Mesendoderm (in vitro differentiated cells): ENCODE data around the gene CHID1.

Experiments
- DNase-seq: peaks from one replicate; pipeline ENCODE4 v3.0.0; 2013
- H2AK5ac ChIP-seq: 2 replicates; pipeline ENCODE4 v1.6.1; 2013; ENCODE audit warnings: low read length, inconsistent platforms
- H2BK120ac ChIP-seq: 2 replicates; pipeline ENCODE4 v1.6.1; 2013; ENCODE audit warnings: low read depth, mild to moderate bottlenecking, low read length, moderate library complexity, mixed read lengths
- H2BK15ac ChIP-seq: replicated peaks from 2 replicates; pipeline ENCODE4 v1.6.1; 2013; ENCODE audit warnings: low read depth, mild to moderate bottlenecking, moderate library complexity
- H2BK5ac ChIP-seq: 2 replicates; pipeline ENCODE4 v1.6.1; 2013; ENCODE audit warnings: low read length, inconsistent platforms
- H3K18ac ChIP-seq: 2 replicates; pipeline ENCODE4 v1.6.1; 2013; ENCODE audit warnings: mild to moderate bottlenecking, low read length, mixed read lengths
- H3K23ac ChIP-seq: one replicate; pipeline ENCODE4 v1.6.1; 2013; ENCODE audit warnings: low read length
- H3K27ac ChIP-seq: 2 replicates; pipeline ENCODE4 v1.5.1; 2013; ENCODE audit warnings: low read depth, mild to moderate bottlenecking, inconsistent platforms, low read length, moderate library complexity
- H3K27me3 ChIP-seq: 2 replicates; pipeline ENCODE4 v1.6.1; 2013; ENCODE audit warnings: low read length, control low read depth, mild to moderate bottlenecking, inconsistent platforms; ENCODE audit not compliant: insufficient read depth, poor library complexity
- H3K36me3 ChIP-seq: 2 replicates; pipeline ENCODE4 v1.6.1; 2013; ENCODE audit warnings: low read length, inconsistent platforms; ENCODE audit not compliant: control insufficient read depth, insufficient read depth
- H3K4ac ChIP-seq: one replicate; pipeline ENCODE4 v1.6.1; 2013; ENCODE audit warnings: low read depth, mild to moderate bottlenecking, low read length, moderate library complexity
- H3K4me1 ChIP-seq: 2 replicates; pipeline ENCODE4 v1.6.1; 2013; ENCODE audit warnings: low read depth, low read length, inconsistent platforms; ENCODE audit not compliant: control insufficient read depth
- H3K4me2 ChIP-seq: 2 replicates; pipeline ENCODE4 v1.6.1; 2013; ENCODE audit warnings: low read length
- H3K4me3 ChIP-seq: 2 replicates; pipeline ENCODE4 v1.5.1; 2013; ENCODE audit warnings: mild to moderate bottlenecking, low read length
- H3K56ac ChIP-seq: one replicate; pipeline ENCODE4 v1.6.1; 2013; ENCODE audit warnings: low read length
- H3K79me1 ChIP-seq: 2 replicates; pipeline ENCODE4 v1.6.1; 2013; ENCODE audit warnings: low read length, inconsistent platforms
- H3K79me2 ChIP-seq: 2 replicates; pipeline ENCODE4 v1.6.1; 2013; ENCODE audit warnings: mild to moderate bottlenecking, low read length; ENCODE audit not compliant: control insufficient read depth, insufficient read depth
- H3K9ac ChIP-seq: 2 replicates; pipeline ENCODE4 v1.6.1; 2013; ENCODE audit warnings: low read length, inconsistent platforms
- H4K5ac ChIP-seq: one replicate; pipeline ENCODE4 v1.6.1; 2013; ENCODE audit warnings: low read length
- H4K8ac ChIP-seq: one replicate; pipeline ENCODE4 v1.6.1; 2013; ENCODE audit warnings: low read depth, mild to moderate bottlenecking, control low read depth, low read length, moderate library complexity
- WGBS: extraction: QIAGEN DNeasy Blood & Tissue Kit; methylation state at CpG from one replicate; pipeline ENCODE4 v1.1.7; 2013; ENCODE audit warnings: low lambda C conversion rate, missing lambda C conversion rate; ENCODE audit not compliant: insufficient coverage; ENCODE audit errors: extremely low coverage; 5-methylcytosine and 5-hydroxymethylcytosine counted together

The CHID1 gene

DNA sequence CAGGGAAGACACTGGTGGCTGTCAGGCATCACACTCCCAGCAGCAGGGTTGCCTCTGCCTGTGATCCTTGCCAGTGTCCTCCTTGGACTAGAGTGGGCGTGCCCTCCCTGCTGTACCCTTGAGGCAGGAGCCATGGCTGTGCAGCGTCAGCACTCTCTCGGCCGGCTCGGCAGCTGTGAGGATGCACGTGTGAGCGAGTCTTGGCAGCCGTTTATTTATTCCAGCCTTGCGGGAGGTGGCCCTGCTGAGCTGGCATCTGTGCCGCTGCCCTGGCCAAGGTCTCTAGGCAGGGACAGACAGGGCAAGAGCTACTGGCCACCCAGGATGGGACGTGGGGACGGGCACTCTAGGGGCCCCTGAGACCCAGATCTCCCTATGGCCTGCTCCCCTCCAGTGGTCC, 34.1 kb downstream of the CHID1 start:
- Histone ChIP-seq H3K36me3 (peaks cover 6% of the 10 kb centered on the region), H2BK15ac (no peak overlapping the region), H2BK120ac (no peak overlapping the region), H3K18ac (no peak overlapping the region), H2BK5ac (no peak overlapping the region), H2AK5ac (no peak overlapping the region), H3K56ac (no peak overlapping the region), H3K27ac (no peak overlapping the region), H3K79me1 (no peaks in the 10 kb centered on the region), H3K27me3 (no peaks in the 10 kb centered on the region), H3K9ac (no peak overlapping the region), H3K23ac (no peak overlapping the region), H3K4ac (no peak overlapping the region), H3K79me2 (no peaks in the 10 kb centered on the region), H4K8ac (no peak overlapping the region), H3K4me3 (no peak overlapping the region), H3K4me1 (no peaks in the 10 kb centered on the region), H4K5ac (no peak overlapping the region), H3K4me2 (no peak overlapping the region)
- no peak for DNase-seq
- no CpG with 5 or more reads among the region's 12 CpGs for WGBS

GRCh38 chr11:875769-876301, 34.8 kb downstream of the CHID1 start:
- Histone ChIP-seq H4K5ac (no peak overlapping the region), H3K18ac (no peak overlapping the region), H3K4me2 (no peak overlapping the region), H2AK5ac (no peak overlapping the region), H3K36me3 (peaks cover 6% of the 10 kb centered on the region), H3K4me1 (no peaks in the 10 kb centered on the region), H2BK120ac (no peak overlapping the region), H3K4me3 (no peak overlapping the region), H3K79me2 (no peaks in the 10 kb centered on the region), H3K4ac (no peak overlapping the region), H2BK5ac (no peak overlapping the region), H2BK15ac (no peak overlapping the region), H3K27ac (no peak overlapping the region), H3K23ac (no peak overlapping the region), H3K9ac (no peak overlapping the region), H3K27me3 (no peaks in the 10 kb centered on the region), H3K56ac (no peak overlapping the region), H3K79me1 (no peaks in the 10 kb centered on the region), H4K8ac (no peak overlapping the region)
- WGBS: no CpG with 5 or more reads among the region's 21 CpGs
- DNase-seq: no peak

- WGBS: no CpG with 5 or more reads among the region's 16 CpGs
- Histone ChIP-seq H3K79me1 (no peaks in the 10 kb centered on the region), H3K4ac (no peak overlapping the region)
Measured at GRCh38 chr11:875203-875602, 35.4 kb downstream of the CHID1 start.

DNA sequence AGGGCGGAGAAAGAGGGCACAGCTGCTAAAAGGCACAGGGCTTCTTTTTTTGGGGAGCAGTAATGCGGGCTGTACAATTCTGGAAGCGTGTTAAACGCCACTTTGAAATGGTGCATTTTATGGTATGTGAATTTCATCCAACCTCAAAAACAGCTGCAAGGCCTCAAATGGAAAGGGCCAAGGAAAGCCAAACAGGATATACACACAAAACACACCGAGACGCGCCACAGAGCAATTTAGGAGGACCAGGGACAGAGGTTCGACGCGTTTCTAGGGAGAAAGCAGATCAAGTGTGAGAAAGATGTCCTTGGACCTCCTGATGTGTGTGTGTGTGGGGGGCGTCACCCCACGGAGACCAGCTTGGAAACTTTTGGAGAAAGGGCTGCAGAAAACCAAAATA, 36.9 kb downstream of the CHID1 start:
- H2BK120ac ChIP-seq: no peak overlapping the region
- no peak overlapping the region for H2BK5ac ChIP-seq
- no peaks in the 10 kb centered on the region for H3K79me2 ChIP-seq
- no peak overlapping the region for H3K27ac ChIP-seq
- H3K36me3 ChIP-seq: no peaks in the 10 kb centered on the region
- H2AK5ac ChIP-seq: no peak overlapping the region
- H3K4me3 ChIP-seq: no peak overlapping the region
- no peak overlapping the region for H3K4ac ChIP-seq
- H3K18ac ChIP-seq: no peak overlapping the region
- no peak overlapping the region for H3K56ac ChIP-seq
- H3K79me1 ChIP-seq: no peaks in the 10 kb centered on the region
- no peak for DNase-seq
- no peaks in the 10 kb centered on the region for H3K27me3 ChIP-seq
- no peaks in the 10 kb centered on the region for H3K4me1 ChIP-seq
- no peak overlapping the region for H3K4me2 ChIP-seq
- H4K5ac ChIP-seq: no peak overlapping the region
- WGBS: no CpG with 5 or more reads among the region's 12 CpGs
- no peak overlapping the region for H4K8ac ChIP-seq
- H3K9ac ChIP-seq: no peak overlapping the region
- H2BK15ac ChIP-seq: no peak overlapping the region
- H3K23ac ChIP-seq: no peak overlapping the region

More at GRCh38 chr11:875203-875602, 35.4 kb downstream of the CHID1 start:
- Histone ChIP-seq H3K27ac (no peak overlapping the region), H3K9ac (no peak overlapping the region), H2AK5ac (no peak overlapping the region), H3K4me1 (no peaks in the 10 kb centered on the region), H4K5ac (no peak overlapping the region), H3K79me2 (no peaks in the 10 kb centered on the region), H3K36me3 (peaks cover 6% of the 10 kb centered on the region), H3K27me3 (no peaks in the 10 kb centered on the region), H2BK120ac (no peak overlapping the region), H3K4me3 (no peak overlapping the region), H2BK15ac (no peak overlapping the region), H3K56ac (no peak overlapping the region), H3K18ac (no peak overlapping the region), H3K4me2 (no peak overlapping the region), H3K23ac (no peak overlapping the region), H4K8ac (no peak overlapping the region), H2BK5ac (no peak overlapping the region)
- DNase-seq: no peak

DNA sequence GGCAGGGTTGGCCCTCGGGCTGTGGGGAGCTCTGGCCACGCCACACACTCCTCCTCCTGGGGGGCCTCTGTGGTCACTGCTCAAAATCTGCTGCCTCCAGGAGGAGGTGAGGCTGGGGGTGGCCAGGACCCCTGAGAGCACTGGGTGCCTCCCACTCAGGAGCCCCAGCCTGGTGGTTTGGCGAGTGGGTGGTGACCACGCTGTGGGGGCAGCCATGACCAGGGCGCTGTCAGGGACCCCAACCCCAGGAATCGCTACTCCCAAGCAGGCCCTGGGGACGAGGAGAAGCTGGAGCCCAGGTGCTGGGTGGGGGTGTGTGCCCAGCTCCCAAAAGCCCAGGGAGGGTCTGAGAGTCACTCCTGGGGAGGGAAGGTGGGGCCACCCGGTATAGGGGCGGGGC, 37.8 kb downstream of the CHID1 start:
- DNase-seq: no peak
- Histone ChIP-seq H3K4me2 (no peak overlapping the region), H3K4me3 (no peak overlapping the region), H3K18ac (no peak overlapping the region), H2AK5ac (no peak overlapping the region), H2BK120ac (no peak overlapping the region), H3K79me1 (no peaks in the 10 kb centered on the region), H3K27ac (no peak overlapping the region), H4K5ac (no peak overlapping the region), H3K4ac (no peak overlapping the region), H3K9ac (no peak overlapping the region), H3K56ac (no peak overlapping the region), H4K8ac (no peak overlapping the region), H2BK5ac (no peak overlapping the region), H3K4me1 (no peaks in the 10 kb centered on the region), H3K79me2 (no peaks in the 10 kb centered on the region), H2BK15ac (no peak overlapping the region), H3K36me3 (no peaks in the 10 kb centered on the region), H3K23ac (no peak overlapping the region), H3K27me3 (no peaks in the 10 kb centered on the region)
- no CpG with 5 or more reads among the region's 9 CpGs for WGBS

- H3K36me3 ChIP-seq: no peaks in the 10 kb centered on the region
- WGBS: no CpG with 5 or more reads among the region's 9 CpGs
- no peak overlapping the region for H3K27ac ChIP-seq
- H3K23ac ChIP-seq: no peak overlapping the region
- H3K4me1 ChIP-seq: no peaks in the 10 kb centered on the region
- H3K79me1 ChIP-seq: no peaks in the 10 kb centered on the region
- no peaks in the 10 kb centered on the region for H3K27me3 ChIP-seq
- no peak overlapping the region for H3K18ac ChIP-seq
- H3K4me2 ChIP-seq: no peak overlapping the region
- H4K5ac ChIP-seq: no peak overlapping the region
- no peak overlapping the region for H3K9ac ChIP-seq
- no peak overlapping the region for H2BK120ac ChIP-seq
- H2BK5ac ChIP-seq: no peak overlapping the region
- no peak for DNase-seq
- no peak overlapping the region for H2BK15ac ChIP-seq
- H3K56ac ChIP-seq: no peak overlapping the region
- H3K4me3 ChIP-seq: no peak overlapping the region
- no peak overlapping the region for H4K8ac ChIP-seq
- H3K4ac ChIP-seq: no peak overlapping the region
- no peak overlapping the region for H2AK5ac ChIP-seq
- no peaks in the 10 kb centered on the region for H3K79me2 ChIP-seq
Measured at GRCh38 chr11:871472-871871, 39.1 kb downstream of the CHID1 start.
